ENCODE results near the gene UXS1. TPM values are rescaled to one million over a fixed set of nuclear protein-coding genes. Genes with fewer than 3 reads are reported as not detected.

UXS1 gene
- total RNA-seq, 1 donor from 2014 or later, result 21.4 TPM

GRCh38 chr2:106189764-106190468, 4.2 kb downstream of the UXS1 start:
- no peak for DNase-seq (ENCODE audit: low read depth in 2 of 2)

DNA sequence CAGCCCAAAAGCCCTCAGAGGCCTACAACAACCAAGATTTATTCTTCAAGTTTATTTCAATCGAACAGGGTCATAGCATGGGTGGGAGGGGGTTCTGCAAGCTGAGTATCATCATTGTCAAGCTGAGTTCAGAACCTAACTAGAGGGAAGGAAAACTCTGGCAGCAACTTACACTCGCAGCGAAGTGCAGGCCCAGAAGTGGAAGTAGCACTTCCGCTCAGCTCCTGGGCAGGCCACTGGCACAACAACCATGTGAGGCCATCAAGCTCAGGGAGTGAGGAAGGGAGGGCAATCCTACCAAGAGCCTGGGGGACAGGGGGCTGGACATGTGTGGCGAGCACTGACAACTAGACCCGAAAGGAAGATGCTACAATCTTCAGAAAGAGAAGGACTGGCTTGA, 4.8 kb downstream of the UXS1 start:
- peak in 1 of 2 donors; percentile 19 for DNase-seq (ENCODE audit: low read depth in 2 of 2)

GRCh38 chr2:106187273-106187891, 6.7 kb downstream of the UXS1 start:
- no peak for DNase-seq (ENCODE audit: low read depth in 2 of 2)

DNA sequence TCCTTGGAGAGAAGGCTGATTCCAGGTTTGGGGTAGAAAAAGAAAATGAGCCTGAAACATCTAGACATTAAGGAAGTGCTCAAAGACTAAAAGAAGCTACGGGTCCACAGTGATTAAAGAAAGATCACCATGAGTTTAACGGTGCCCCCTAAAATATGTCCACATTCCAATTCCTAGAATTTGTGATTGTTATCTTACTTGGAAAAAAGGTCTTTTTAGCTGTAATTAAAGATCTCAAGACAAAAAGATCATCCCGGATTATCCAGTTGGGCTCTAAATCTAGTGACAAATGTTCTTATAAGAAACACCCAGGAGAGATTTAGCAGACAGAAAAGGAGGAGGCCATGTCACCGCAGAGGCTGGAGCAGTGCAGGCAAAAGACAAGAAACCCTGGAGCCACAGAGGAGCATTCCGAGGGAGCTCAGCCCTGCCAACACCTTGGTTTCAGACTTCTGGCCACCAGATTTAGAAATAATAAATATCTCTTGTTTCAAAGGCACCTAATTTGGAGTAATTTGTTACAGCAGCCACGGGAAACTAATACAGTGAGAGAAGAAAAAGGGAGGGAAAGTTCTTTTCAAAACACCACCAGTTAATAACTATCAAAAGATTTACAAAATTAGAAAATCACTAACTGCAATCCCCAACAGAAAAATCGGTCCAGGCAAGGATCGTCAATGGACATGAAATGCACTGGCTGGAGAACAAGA, 8.5 kb downstream of the UXS1 start:
- no peak for DNase-seq (ENCODE audit: low read depth in 2 of 2)

DNA sequence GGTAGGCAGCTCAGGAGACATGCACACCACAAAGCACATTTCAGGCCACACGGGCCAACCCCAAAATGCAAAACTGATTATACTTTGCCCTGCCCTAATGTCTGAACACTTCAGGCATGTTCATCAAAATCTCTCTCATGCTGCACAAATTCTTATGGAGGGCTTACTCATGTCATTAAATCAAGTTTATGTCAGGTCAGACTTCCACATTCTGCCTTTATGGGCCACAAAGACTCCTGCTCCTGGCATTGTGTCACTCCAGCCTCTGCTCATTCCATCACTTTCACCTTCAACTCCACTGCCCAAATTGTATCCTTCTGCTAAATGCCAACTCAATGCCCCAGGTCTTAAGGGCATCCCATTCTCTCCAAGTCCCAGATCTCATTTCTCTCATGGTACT, 9.2 kb downstream of the UXS1 start:
- DNase-seq (ENCODE audit: low read depth in 2 of 2), result no peak

GRCh38 chr2:106184394-106184793, 9.7 kb downstream of the UXS1 start:
- DNase-seq (ENCODE audit: low read depth in 2 of 2), result no peak

DNA sequence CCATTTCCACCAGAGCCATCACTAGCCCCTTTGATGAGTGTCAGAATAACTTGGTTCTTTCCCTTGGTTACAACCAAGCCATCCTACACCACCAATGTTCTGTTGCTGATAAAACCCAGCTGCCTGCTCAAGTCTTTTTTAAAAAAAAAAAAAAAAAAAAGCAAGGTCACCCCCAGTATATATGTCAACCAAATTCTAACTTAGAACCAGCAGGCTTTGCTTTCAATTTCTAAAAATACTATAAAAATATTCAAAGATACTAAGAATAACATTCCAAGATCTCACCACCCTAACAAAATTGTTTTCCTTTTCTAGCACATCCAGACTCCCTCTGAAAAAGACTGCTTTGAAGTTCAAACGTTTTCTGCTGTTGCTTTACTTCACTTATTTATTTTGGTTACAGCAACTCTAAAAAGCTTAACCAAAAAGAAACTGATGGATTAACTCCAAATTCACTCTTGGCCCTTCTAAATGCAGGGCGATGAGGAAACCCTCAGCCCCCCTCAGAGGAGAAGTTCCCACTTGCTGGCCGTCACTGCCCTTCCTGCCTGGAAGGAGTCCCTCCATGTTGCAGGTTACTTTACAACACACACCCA, 10.9 kb downstream of the UXS1 start:
- no peak for DNase-seq (ENCODE audit: low read depth in 2 of 2)

DNA sequence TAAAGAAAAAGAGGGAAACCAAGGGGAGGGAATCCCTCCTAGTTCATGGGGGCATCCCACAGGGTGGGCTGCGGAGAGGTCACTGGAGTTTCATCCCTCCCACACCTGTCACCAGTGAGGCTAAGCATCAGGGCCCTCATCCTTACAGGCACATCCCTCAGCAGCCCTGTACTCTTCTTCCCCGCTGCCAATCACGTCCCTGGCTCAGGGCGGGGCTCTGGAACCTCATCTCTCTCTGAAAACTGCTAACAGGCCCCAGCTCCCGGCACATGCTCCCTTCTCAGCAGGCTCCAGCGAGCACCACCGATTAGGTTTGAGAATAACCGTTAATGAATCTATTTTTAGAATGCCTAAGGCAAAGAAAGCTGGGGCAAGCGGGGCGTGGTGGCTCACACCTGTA, 13.0 kb downstream of the UXS1 start:
- no peak for DNase-seq (ENCODE audit: low read depth in 2 of 2)

GRCh38 chr2:106180602-106181001, 13.5 kb downstream of the UXS1 start:
- DNase-seq (ENCODE audit: low read depth in 2 of 2), result no peak

DNA sequence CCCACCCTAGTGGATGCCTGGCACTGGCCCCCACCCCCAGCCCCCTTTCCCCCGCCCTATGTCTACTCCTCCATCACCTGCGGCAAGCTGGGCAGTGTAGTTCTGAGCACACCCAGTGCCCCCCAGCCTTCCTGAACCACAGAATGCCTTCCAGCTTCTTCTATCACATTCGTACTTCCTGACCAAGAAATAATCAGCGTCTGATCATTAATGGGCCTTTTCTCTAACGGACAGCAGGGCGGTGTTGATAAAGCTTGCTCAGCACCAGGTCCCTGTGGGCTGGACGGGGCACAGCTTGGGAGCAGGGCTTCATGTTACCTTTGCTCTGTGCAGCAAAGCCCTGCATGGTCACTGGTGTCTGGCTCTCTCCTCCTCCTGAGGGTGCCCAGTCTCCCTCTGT, 15.4 kb downstream of the UXS1 start:
- DNase-seq (ENCODE audit: low read depth in 2 of 2), result no peak

DNA sequence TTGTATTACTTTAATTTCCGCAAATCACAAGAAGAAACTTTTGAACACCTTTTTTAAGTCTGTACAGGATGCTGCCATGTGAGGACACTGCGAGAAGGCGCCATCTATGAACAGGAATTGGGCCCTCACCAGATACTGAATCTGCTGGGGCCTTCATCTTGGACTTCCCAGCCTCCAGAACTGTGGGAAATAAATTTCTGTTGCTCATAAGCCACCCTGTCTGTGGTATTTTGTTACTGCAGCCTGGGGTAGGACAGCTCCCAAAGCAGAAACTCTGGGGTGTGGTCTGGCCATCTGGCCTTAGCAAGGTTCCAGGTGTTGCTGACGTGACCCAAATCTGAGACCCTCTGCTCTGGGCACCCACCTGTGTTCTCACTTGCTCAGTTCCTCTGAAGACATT, 16.5 kb downstream of the UXS1 start:
- DNase-seq (ENCODE audit: low read depth in 2 of 2), result no peak

DNA sequence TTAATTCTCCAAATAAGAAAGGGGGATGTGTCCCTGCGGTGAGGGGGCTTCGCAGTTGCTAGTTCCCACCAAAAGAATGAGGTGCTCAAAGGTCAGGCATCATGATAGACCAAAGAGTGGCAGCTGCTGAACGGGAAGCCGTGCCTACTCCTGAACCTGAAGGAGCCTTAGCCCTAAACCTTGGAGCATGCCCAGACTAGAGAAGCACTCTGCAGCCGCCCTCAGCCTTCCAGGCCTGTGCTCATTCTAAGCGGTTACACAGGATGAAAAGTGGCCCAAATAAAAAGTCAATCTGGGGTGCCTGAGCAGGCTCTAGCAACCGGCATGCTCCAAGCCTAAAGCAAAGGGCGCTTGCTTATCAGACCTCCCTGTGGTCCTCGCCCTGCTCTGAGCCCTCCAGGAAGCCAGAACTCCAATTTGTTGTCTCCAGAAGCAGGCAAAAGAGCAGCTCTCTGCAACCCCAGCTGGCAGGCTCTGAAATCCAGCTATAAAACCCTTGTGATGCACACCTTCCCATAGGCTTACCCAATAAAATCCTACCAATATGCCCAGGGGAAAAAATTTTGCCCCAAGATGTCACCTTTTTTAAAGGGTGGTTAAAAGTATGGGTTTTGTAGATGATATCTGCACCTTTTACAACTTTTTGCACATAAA, 17.5 kb downstream of the UXS1 start:
- no peak for DNase-seq (ENCODE audit: low read depth in 2 of 2)

DNA sequence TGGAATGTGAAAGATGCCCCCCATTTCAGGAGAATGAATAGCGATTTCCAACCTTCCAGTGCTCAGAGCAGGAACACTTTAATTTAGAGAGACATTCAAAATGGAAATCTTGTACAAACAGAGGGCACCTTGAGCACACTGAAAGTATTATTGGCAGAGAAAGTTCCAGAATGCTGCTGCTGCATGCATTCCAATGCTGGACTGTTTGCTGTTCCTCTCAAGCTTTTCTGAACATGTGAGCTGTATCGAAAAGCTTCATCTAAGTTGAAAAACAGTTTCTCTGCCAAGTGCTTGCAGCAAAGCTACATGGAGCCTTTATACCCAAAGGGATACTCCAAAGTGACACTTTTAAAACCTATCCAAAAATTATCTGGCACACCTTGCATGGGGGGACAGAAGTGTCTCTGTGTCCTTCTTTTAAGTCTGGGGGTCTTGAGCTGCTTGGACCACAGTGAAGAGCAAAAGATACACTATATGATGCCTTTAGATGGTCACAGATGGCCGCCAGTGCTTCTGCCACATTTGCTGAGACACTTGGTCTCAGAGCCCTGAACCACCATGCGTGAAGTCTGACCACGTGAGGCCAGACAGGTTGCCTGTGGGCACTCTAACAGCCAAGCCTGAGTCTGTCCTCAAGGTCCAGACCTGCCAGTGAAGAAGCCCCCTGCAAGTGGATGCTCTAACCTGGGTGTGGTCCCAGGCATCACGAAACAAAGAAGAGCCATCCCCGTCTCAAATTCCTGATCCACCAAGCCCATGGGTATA, 18.8 kb downstream of the UXS1 start:
- no peak for DNase-seq (ENCODE audit: low read depth in 2 of 2)

DNA sequence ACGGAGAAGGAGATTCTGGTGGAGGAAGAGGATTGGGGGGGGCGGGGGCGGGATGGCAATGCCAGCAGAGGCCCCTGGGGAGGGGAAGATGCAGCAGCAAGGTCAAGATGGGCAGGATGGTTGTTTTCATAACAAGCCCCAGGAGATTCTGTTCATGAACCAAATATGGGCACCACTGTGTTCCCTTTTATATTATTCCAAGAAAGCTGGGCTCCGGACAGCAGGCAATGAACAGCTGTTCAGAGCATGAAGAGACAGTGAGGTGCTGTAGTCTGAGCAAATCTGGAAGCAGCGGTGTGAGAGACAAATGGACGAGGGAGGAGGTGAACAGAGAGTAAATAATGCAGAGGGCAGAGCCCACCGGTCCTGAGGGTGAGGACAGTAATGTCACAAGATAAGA, 20.0 kb downstream of the UXS1 start:
- DNase-seq (ENCODE audit: low read depth in 2 of 2), result no peak

- no peak for DNase-seq (ENCODE audit: low read depth in 2 of 2)
Observed at GRCh38 chr2:106172649-106173048, 21.5 kb downstream of the UXS1 start.

GRCh38 chr2:106168657-106169056, 25.4 kb downstream of the UXS1 start:
- no peak for DNase-seq (ENCODE audit: low read depth in 2 of 2)

- no peak for DNase-seq (ENCODE audit: low read depth in 2 of 2)
Observed at GRCh38 chr2:106167067-106167466, 27.0 kb downstream of the UXS1 start.

DNA sequence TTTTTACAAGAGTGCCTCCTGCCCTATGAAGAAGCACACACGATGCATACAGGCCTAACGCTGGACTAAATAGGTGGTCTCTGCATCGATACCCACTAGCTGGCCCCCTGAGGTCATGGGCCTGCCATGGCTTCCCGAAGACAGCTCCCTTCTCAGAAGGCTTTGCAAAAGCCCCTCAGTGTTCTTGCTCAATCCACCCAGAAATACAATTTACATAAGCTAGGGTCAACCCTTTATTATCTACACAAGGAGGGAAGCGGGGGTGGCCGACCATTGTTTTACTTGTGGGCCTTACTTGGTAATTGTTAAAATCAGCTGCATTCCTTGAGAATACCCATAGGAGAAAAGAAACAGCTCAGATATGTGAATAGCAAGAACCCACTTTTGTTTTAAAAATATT, 28.5 kb downstream of the UXS1 start:
- DNase-seq (ENCODE audit: low read depth in 2 of 2), result no peak

DNA sequence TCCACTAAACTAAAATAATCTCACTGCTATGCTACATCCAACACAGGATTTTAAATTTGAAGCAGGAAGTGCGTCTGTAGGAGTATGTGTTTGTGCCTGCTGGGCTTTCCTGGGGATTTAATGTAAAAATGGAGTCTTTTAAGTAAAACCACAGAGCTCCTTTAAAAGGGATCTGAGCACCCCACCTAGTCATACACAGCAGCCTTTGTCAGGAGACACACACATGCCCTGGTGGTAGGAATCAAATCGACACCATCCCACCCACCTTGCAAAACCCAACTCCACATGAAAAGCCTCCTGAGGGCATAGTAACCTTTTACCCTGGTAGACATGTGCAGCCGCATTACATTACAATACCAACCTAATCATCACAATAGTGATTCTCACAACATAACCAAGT, 29.1 kb downstream of the UXS1 start:
- DNase-seq (ENCODE audit: low read depth in 2 of 2), result no peak

- DNase-seq (ENCODE audit: low read depth in 2 of 2), result no peak
Observed at GRCh38 chr2:106163948-106164545, 30.1 kb downstream of the UXS1 start.
